ENCODE data around the gene BAIAP3. TPM values are rescaled to one million over a fixed set of nuclear protein-coding genes. Genes with fewer than 3 reads are reported as not detected.

BAIAP3 gene
- total and polyA plus RNA-seq, 2 of the 4 experiments (the other 2 are of a cell fraction): 0.36 to 0.65 TPM

GRCh38 chr16:1335211-1335971 lies 1.9 kb downstream of the BAIAP3 start:
- Histone ChIP-seq H4K5ac (ENCODE audit: low read depth, low read length) (no peak overlapping the region), H3K18ac (ENCODE audit: low read depth, low read length) (no peak overlapping the region), H2BK5ac (ENCODE audit: low read depth, low read length, poor library complexity, severe bottlenecking) (no peak overlapping the region), H2AK5ac (ENCODE audit: low read depth, low read length) (no peak overlapping the region), H3K9me3 (ENCODE audit: control insufficient read depth, insufficient read depth, low read length) (peaks cover 2% of the 10 kb centered on the region; the same call in 1 of the 2 replicates), H2AFZ (replicated peaks; ENCODE audit: low read length, poor library complexity) (no peak overlapping the region), H3K14ac (replicated peaks; ENCODE audit: low read depth, low read length) (no peak overlapping the region), H3K9ac (ENCODE audit: low read depth, low read length) (no peak overlapping the region), H4K20me1 (ENCODE audit: insufficient read depth, low read length) (no peaks in the 10 kb centered on the region; the same call in 1 of the 2 replicates), H3K4ac (ENCODE audit: low read depth, low read length) (no peak overlapping the region), H3K27me3 (ENCODE audit: control insufficient read depth, insufficient read depth, low read length) (peaks cover 55% of the 10 kb centered on the region), H3K9me1 (ENCODE audit: insufficient read depth, low read length) (no peaks in the 10 kb centered on the region), H3K79me1 (ENCODE audit: low read depth in 1 of 2, low read length in 2 of 2) (no peaks in the 10 kb centered on the region), H3K27ac (ENCODE audit: insufficient read depth, low read length) (no peak overlapping the region), H2AK9ac (replicated peaks; ENCODE audit: low read depth, low read length, poor library complexity) (no peak overlapping the region), H2BK15ac (ENCODE audit: low read depth, low read length) (no peak overlapping the region), H3K4me1 (ENCODE audit: control insufficient read depth, insufficient read depth, low read length) (peaks cover 7% of the 10 kb centered on the region), H3K4me2 (ENCODE audit: low read depth, low read length) (no peak overlapping the region), H3K56ac (ENCODE audit: extremely low read depth, insufficient read depth, low read length) (no peak overlapping the region), H3K23ac (ENCODE audit: low read depth, low read length) (no peak overlapping the region; the same call in 1 of the 2 replicates), H3K36me3 (ENCODE audit: control insufficient read depth, insufficient read depth, low read length) (no peaks in the 10 kb centered on the region), H3K4me3 (ENCODE audit: insufficient read depth, low read depth, low read length) (no peak overlapping the region), H4K8ac (ENCODE audit: low read depth in 2 of 2, low read length in 2 of 2) (no peak overlapping the region), H2BK20ac (ENCODE audit: low read depth, low read length) (no peak overlapping the region), H4K91ac (ENCODE audit: insufficient read depth, low read depth, low read length) (no peak overlapping the region), H2BK120ac (ENCODE audit: low read depth, low read length) (no peak overlapping the region)
- ATAC-seq (ENCODE audit: low read depth): no peak
- in situ Hi-C loops (cut with MboI; ENCODE audit: low sequenced_read_pairs): no loop called here
- no TSS peak for BruUV-seq (replicated peaks)
- POLR2A ChIA-PET (ENCODE audit: unreplicated experiment): no interaction called here
- dilution Hi-C loops (cut with HindIII; ENCODE audit: low sequenced_read_pairs, unreplicated experiment): no loop called here
- intact Hi-C loops (cut with micrococcal nuclease): no loop called here
- DNase-seq: no peak
- no peak for TF ChIP-seq NFE2L2 (IDR thresholded peaks at IDR 0.05; ENCODE audit: low read depth, low read length)
- no peak for TF ChIP-seq MXI1 (IDR thresholded peaks at IDR 0.05; ENCODE audit: borderline replicate concordance, low read depth, low read length)
- no peak for TF ChIP-seq RAD21 (IDR thresholded peaks at IDR 0.05; ENCODE audit: low read length)
- no peak for TF ChIP-seq POLR2A (IDR thresholded peaks at IDR 0.05; ENCODE audit: low read depth, low read length)
- no peak for TF ChIP-seq ELK1 (IDR thresholded peaks at IDR 0.05; ENCODE audit: borderline replicate concordance, low read depth, low read length)
- TF ChIP-seq CTCF (conservative IDR thresholded peaks at IDR 0.05; ENCODE audit: low read depth, low read length): no peak
- no peak for TF ChIP-seq CEBPB (IDR thresholded peaks at IDR 0.05; ENCODE audit: low read depth, low read length)
- no peak for TF ChIP-seq SMC3 (IDR thresholded peaks at IDR 0.05; ENCODE audit: low read depth, low read length)
- TF ChIP-seq USF2 (IDR thresholded peaks at IDR 0.05; ENCODE audit: low read depth, low read length): no peak
- no peak for TF ChIP-seq RCOR1 (IDR thresholded peaks at IDR 0.05; ENCODE audit: insufficient replicate concordance, low read length)
- TF ChIP-seq RFX5 (IDR thresholded peaks at IDR 0.05; ENCODE audit: low read depth, low read length): no peak
- WGBS, 2 experiments (ENCODE audit: extremely low coverage in 2 of 2, insufficient read length in 1 of 2): 45% methylated on average over 2 of the region's 16 CpGs; no CpG with 5 or more reads in 1 of the 2 experiments
- CTCF ChIA-PET: no interaction called here

Data from IMR-90 (cell line).